Stimulated activated CD8-positive, alpha-beta memory T cell treated with anti-CD3 and anti-CD28 coated beads, Interleukin-4, amount 100 ng/mL, for 1 hour (primary cell): Measurements from ENCODE around the gene SLC40A1.

Experiments
- DNase-seq, 2 donors: peaks; one replicate each; pipeline ENCODE4 v3.0.0-alpha.2; 2020; ENCODE audit warnings: low read depth in 2 of 2, low spot score in 1 of 2

The SLC40A1 gene

GRCh38 chr2:189516546-189516945, 64.0 kb downstream of the SLC40A1 start:
- DNase-seq = no peak

- no peak for DNase-seq
Measured at GRCh38 chr2:189515264-189515663, 65.3 kb downstream of the SLC40A1 start.

GRCh38 chr2:189514104-189514503, 66.5 kb downstream of the SLC40A1 start:
- DNase-seq = no peak

- no peak for DNase-seq
Measured at GRCh38 chr2:189512879-189513278, 67.7 kb downstream of the SLC40A1 start.

GRCh38 chr2:189511960-189512319, 68.6 kb downstream of the SLC40A1 start:
- DNase-seq = no peak

- DNase-seq = no peak
Measured at GRCh38 chr2:189511210-189511959, 69.2 kb downstream of the SLC40A1 start.
